ENCODE data around the gene EPAS1. TPM values are rescaled to one million over a fixed set of nuclear protein-coding genes. Genes with fewer than 3 reads are reported as not detected.

EPAS1 gene
- total RNA-seq, 1 donor from 2014 or later: 1,738 TPM

GRCh38 chr2:46338674-46339073, 41.5 kb downstream of the EPAS1 start:
- intact Hi-C loops (cut with DNase I): loop anchor here (5.0 kb wide), 1 partner anchor 39 kb away; no protein-coding TSS in a partner anchor
- H3K27me3 ChIP-seq: no peaks in the 10 kb centered on the region
- H3K36me3 ChIP-seq: no peaks in the 10 kb centered on the region
- no peak for DNase-seq (ENCODE audit: low spot score in 2 of 2)
- H3K9me3 ChIP-seq: no peaks in the 10 kb centered on the region
- peaks cover 18 to 76% of the 10 kb centered on the region in 2 donors for H3K4me1 ChIP-seq
- peak overlapping the region; percentile 28 to 92 for H3K27ac ChIP-seq
- no peak for TF ChIP-seq CTCF (IDR thresholded peaks at IDR 0.05)
- H3K4me3 ChIP-seq: no peak overlapping the region

GRCh38 chr2:46339200-46339599, 42.0 kb downstream of the EPAS1 start:
- H3K9me3 ChIP-seq: no peaks in the 10 kb centered on the region
- H3K36me3 ChIP-seq: no peaks in the 10 kb centered on the region
- DNase-seq (ENCODE audit: low spot score in 2 of 2): no peak
- no peak overlapping the region for H3K4me3 ChIP-seq
- no peak for TF ChIP-seq CTCF (IDR thresholded peaks at IDR 0.05)
- intact Hi-C loops (cut with DNase I): loop anchor here (5.0 kb wide), 1 partner anchor 38 kb away; no protein-coding TSS in a partner anchor
- H3K4me1 ChIP-seq: peaks cover 15 to 76% of the 10 kb centered on the region in 2 donors
- peak overlapping the region; percentile 28 to 92 for H3K27ac ChIP-seq
- no peaks in the 10 kb centered on the region for H3K27me3 ChIP-seq

- Histone ChIP-seq H3K36me3 (no peaks in the 10 kb centered on the region), H3K27me3 (no peaks in the 10 kb centered on the region), H3K4me1 (peaks cover 15 to 79% of the 10 kb centered on the region in 2 donors), H3K27ac (peak overlapping the region; percentile 28 to 92), H3K9me3 (no peaks in the 10 kb centered on the region), H3K4me3 (no peak overlapping the region)
- TF ChIP-seq CTCF (IDR thresholded peaks at IDR 0.05): no peak
- no peak for DNase-seq (ENCODE audit: low spot score in 2 of 2)
- intact Hi-C loops (cut with DNase I): loop anchor here (5.0 kb wide), 1 partner anchor 37 kb away; no protein-coding TSS in a partner anchor
Measured at GRCh38 chr2:46339676-46340459, 42.7 kb downstream of the EPAS1 start.

GRCh38 chr2:46340740-46341420, 43.7 kb downstream of the EPAS1 start:
- Histone ChIP-seq H3K9me3 (no peaks in the 10 kb centered on the region), H3K27ac (peak overlapping the region in 1 of 2 donors; percentile 92), H3K27me3 (no peaks in the 10 kb centered on the region), H3K36me3 (no peaks in the 10 kb centered on the region), H3K4me3 (no peak overlapping the region), H3K4me1 (peaks cover 13 to 84% of the 10 kb centered on the region in 2 donors)
- TF ChIP-seq CTCF (IDR thresholded peaks at IDR 0.05): no peak
- no peak for DNase-seq (ENCODE audit: low spot score in 2 of 2)
- intact Hi-C loops (cut with DNase I): no loop called here

- peak in 1 of 2 donors; percentile 21 for DNase-seq (ENCODE audit: low spot score in 2 of 2)
- TF ChIP-seq CTCF (IDR thresholded peaks at IDR 0.05): no peak
- no peak overlapping the region for H3K4me3 ChIP-seq
- intact Hi-C loops (cut with DNase I): no loop called here
- H3K27ac ChIP-seq: peak overlapping the region in 1 of 2 donors; percentile 21
- H3K4me1 ChIP-seq: peaks cover 5 to 78% of the 10 kb centered on the region in 2 donors
- H3K9me3 ChIP-seq: no peaks in the 10 kb centered on the region
- peaks cover 4 to 9% of the 10 kb centered on the region in 2 donors for H3K36me3 ChIP-seq
- H3K27me3 ChIP-seq: no peaks in the 10 kb centered on the region
Measured at GRCh38 chr2:46342566-46343315, 45.5 kb downstream of the EPAS1 start.
